GM19328 (cell line): ENCODE results near the gene E2F6.

Experiments used
- ATAC-seq: cut with Tn5 transposase; IDR thresholded peaks from one replicate; pipeline ENCODE4 v1.9.1; 2021; ENCODE audit warnings: mild to moderate bottlenecking, moderate library complexity; ENCODE audit not compliant: unreplicated experiment

Gene E2F6

GRCh38 chr2:11493282-11493681 is 27.3 kb upstream of the E2F6 start:
- ATAC-seq: no peak

GRCh38 chr2:11492720-11493119 is 26.8 kb upstream of the E2F6 start:
- ATAC-seq: no peak

GRCh38 chr2:11492244-11492643 is 26.3 kb upstream of the E2F6 start:
- no peak for ATAC-seq

- ATAC-seq: no peak
These were observed 25.5 kb upstream of the E2F6 start for GRCh38 chr2:11491348-11491933.

- no peak for ATAC-seq
These were observed 24.2 kb upstream of the E2F6 start for GRCh38 chr2:11490194-11490593.

GRCh38 chr2:11488809-11489208 is 22.8 kb upstream of the E2F6 start:
- no peak for ATAC-seq

GRCh38 chr2:11483806-11484617 is 18.1 kb upstream of the E2F6 start:
- no peak for ATAC-seq

- ATAC-seq: no peak
These were observed 16.6 kb upstream of the E2F6 start for GRCh38 chr2:11482473-11483035.

- ATAC-seq: no peak
These were observed 16.0 kb upstream of the E2F6 start for GRCh38 chr2:11481789-11482472.

GRCh38 chr2:11481426-11481788 is 15.4 kb upstream of the E2F6 start:
- ATAC-seq: no peak

GRCh38 chr2:11480859-11481258 is 14.9 kb upstream of the E2F6 start:
- no peak for ATAC-seq

GRCh38 chr2:11480406-11480805 is 14.4 kb upstream of the E2F6 start:
- ATAC-seq: no peak

- ATAC-seq: no peak
These were observed 13.1 kb upstream of the E2F6 start for GRCh38 chr2:11478899-11479605.

GRCh38 chr2:11477994-11478393 is 12.0 kb upstream of the E2F6 start:
- ATAC-seq: no peak

GRCh38 chr2:11473659-11474433 is 7.9 kb upstream of the E2F6 start:
- no peak for ATAC-seq

- no peak for ATAC-seq
These were observed 1.8 kb upstream of the E2F6 start for GRCh38 chr2:11467749-11468148.

- ATAC-seq: no peak
These were observed 1.2 kb upstream of the E2F6 start for GRCh38 chr2:11467129-11467649.

- peak; percentile 7 for ATAC-seq
These were observed 557 bp upstream of the E2F6 start for GRCh38 chr2:11466307-11467128.

GRCh38 chr2:11465110-11465484 is 864 bp downstream of the E2F6 start:
- ATAC-seq: no peak
